Activated T-helper 1 cell treated with Interleukin-2 at 50 U/mL for 16 hours (primary cell): Measurements from ENCODE around the gene FCSK.
"Not testable (repeated sequence)": the region's sequence is repeated elsewhere in the genome, so short reads cannot be mapped to it uniquely, and the experiment has no call there.

Experiments used
- DNase-seq: peaks from one replicate; pipeline ENCODE4 v3.0.0-alpha.2; 2020; ENCODE audit warnings: low read depth

The FCSK gene

GRCh38 chr16:70454222-70455034, at the start of gene FCSK:
Gene FCSK (plus strand): TSS chr16:70454595. CDS start chr16:70463191, 8,596 bp downstream.
- DNase-seq, result peak; percentile 44

DNA sequence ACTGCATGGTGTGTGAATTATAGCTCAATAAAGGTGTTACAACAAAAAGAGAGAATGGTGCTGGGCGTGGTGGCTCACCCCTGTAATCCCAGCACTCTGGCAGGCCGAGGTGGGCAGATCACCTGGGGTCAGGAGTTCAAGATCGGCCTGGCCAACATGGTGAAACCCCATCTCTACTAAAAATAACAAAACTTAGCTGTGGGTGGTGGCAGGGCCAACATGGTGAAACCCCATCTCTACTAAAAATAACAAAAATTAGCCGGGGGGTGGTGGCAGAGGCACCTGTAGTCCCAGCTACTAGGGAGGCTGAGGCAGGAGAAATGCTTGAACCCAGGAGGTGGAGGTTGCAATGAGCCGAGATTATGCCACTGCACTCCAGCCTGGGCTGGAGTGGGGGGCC, 48.3 kb upstream of the FCSK start:
- DNase-seq, result not testable (repeated sequence)

- no peak for DNase-seq
Observed at GRCh38 chr16:70407811-70408274, 46.6 kb upstream of the FCSK start.

GRCh38 chr16:70410734-70411133, 43.7 kb upstream of the FCSK start:
- no peak for DNase-seq

DNA sequence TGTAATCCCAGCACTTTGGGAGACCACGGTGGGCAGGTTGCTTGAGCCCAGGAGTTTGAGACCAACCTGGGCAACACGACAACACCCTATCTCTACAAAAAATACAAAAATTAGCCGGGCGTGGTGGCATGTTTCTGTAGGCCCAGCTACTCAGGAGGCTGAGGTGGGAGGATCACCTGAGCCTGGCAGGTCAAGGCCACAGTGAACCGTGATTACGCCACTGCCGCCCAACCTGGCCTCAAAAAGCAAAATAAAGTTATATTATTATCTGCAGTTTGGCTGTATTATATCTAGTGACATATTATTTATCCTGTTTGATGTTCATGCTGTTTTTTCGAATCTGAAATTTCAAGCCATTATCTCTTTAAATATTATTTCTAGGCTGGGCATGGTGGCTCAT, 42.0 kb upstream of the FCSK start:
- no peak for DNase-seq

DNA sequence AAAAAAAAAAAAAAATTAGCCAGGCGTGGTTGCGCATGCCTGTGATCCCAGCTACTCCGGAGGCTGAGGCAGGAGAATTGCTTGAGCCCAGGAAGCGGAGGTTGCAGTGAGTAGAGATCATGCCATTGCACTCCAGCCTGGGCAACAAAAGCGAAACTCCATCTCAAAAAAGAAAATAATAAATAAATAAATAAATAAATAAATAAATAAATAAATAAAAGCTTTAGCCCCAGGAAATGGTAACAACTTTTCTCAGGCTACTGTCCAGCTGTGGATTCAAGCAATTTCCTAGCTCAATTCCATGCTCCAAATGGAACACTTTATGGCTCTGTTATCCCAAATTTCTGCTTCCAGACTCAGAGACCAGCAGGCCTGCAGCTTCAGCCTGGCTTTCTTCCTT, 40.8 kb upstream of the FCSK start:
- DNase-seq, result not testable (repeated sequence)

GRCh38 chr16:70416748-70417616, 37.4 kb upstream of the FCSK start:
- no peak for DNase-seq

DNA sequence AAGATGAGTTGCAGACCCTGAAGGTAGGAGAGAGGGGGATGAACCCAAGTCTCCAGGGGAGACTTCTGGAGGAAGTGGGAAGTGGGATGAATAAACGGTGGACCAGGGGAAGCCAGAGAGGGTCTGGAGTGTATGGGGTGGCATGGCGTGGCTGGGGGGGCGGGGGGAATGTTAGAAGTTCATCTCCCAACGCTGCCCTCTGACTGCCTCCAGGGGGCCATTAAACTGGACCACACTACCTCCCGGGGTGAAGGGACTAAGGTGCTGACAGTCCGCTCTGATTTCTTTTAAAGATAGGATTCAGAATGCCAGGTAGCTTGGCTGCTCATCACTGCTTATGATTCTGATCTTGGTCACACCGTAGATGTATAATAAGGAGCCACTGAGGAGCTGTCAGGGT, 36.7 kb upstream of the FCSK start:
- DNase-seq, result no peak

DNA sequence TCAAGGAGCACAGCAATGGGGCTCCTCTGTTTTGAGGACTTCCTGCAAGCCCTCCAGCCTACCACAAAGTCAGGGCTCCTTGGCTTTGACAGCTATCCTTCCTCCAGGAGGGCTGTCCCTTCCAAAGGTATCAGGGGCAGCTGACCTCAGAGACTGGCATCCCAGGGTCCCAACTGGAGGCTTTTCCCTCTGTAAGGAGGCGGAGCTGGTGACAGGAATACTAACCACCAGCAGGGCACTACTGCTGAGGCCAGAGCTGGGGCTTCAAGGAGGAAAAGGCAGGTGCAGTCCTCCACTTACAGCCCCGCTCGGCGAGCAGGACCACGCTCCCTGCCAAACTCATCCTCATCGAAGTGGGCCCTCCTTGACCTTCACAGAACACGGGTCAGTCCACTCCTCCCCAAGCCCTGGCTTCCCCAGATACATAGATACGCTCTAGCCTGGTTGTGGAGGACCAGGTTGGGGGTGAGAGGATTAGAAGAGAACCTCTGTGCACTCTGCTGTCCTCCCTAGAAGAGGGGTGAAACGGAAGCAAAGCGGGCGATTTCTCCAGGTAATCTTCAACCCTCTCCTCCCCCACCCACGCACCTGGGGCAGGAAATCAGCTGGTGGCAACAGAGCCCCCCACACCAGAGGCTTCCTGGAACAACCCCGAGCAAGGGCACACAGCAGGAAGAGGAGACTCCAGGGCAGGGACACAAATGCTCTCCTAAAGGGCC, 36.0 kb upstream of the FCSK start:
- no peak for DNase-seq

- DNase-seq, result no peak
Observed at GRCh38 chr16:70418993-70419318, 35.4 kb upstream of the FCSK start.

DNA sequence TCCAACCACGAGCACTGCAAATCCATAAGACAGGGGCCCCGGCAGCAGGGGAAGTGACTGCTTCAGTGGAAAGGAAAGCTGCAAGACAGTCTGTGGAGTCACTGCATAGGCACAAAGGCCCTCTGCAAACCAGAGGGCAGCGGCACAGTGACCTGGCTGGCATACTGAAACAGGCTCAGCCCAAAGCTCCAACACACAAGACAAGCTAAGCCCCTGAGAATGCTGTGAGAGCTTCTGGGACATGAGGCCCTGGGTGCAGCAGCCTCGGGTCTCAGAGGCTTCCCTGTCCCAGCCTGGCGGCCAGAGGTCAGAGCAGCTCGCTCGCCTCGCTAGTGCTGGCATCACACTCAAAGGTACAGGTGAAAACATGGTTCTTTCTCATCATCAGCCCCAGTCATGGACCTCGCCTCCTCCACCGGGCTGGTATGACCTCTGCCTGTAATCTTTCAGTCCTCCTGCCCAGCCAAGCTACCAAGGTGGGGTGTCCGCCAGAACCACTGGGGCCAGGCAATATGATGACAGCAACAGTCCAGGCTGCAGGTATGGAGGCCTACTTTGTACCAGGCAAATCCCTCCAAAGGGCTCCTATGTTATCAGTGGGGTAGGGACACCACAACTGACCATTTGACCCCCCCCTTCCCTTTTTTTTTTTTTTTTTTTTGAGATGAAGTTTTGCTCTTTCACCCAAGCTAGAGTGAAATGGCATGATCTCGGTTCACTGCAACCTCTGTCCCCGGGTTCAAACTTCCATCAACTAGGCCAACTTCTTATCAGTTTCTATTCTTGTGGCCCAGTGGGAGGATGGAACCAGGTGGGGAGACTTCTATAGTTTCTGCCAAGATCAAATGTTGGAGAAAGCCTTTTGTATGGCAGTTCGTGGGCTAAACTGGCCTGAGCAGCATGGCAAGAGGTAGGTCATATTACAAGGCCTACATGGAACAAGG, 34.7 kb upstream of the FCSK start:
- no peak for DNase-seq

DNA sequence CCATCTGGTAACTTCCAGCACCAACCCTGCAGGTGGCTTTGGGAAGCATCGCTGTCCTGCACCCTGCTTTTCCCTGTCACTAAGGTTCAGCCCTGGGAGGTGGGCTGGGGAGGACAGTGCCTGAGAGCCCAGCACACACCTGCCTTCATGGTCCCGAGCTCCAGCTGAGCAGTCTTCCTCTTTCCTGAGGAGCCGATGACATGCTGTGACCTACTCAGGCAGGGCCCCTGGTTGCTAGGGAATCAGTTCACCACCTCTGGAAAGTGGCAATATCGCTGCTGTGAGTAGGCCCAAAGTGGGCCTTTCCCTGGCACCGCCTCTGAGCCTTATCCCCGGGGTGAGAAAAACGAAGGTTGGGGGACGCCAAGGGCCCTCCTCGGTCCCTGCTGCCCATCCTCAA, 33.4 kb upstream of the FCSK start:
- DNase-seq, result no peak

- DNase-seq, result no peak
Observed at GRCh38 chr16:70421473-70422311, 32.7 kb upstream of the FCSK start.

- no peak for DNase-seq
Observed at GRCh38 chr16:70422543-70422942, 31.9 kb upstream of the FCSK start.

DNA sequence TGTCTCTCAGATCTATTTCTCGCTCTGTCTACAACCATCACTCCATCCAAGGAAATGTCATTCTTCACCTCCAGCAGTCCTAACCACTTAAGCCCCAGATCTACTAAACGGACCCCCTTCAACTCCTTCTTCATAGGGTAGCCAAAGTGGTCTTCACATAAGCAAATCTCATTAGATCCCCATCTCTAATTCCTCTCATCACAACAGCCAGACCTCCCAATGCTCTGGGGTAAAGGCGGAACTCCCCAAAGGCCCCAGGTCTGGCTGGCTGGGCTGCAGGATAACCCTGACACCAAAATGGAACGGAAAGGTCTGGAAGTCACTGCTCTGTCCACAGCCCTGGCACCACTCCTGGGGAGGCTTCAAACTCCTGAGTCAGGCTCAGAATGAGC, 26.6 kb upstream of the FCSK start:
- DNase-seq, result no peak

GRCh38 chr16:70428178-70428998, 26.0 kb upstream of the FCSK start:
- DNase-seq, result no peak

GRCh38 chr16:70429888-70430666, 24.3 kb upstream of the FCSK start:
- no peak for DNase-seq

DNA sequence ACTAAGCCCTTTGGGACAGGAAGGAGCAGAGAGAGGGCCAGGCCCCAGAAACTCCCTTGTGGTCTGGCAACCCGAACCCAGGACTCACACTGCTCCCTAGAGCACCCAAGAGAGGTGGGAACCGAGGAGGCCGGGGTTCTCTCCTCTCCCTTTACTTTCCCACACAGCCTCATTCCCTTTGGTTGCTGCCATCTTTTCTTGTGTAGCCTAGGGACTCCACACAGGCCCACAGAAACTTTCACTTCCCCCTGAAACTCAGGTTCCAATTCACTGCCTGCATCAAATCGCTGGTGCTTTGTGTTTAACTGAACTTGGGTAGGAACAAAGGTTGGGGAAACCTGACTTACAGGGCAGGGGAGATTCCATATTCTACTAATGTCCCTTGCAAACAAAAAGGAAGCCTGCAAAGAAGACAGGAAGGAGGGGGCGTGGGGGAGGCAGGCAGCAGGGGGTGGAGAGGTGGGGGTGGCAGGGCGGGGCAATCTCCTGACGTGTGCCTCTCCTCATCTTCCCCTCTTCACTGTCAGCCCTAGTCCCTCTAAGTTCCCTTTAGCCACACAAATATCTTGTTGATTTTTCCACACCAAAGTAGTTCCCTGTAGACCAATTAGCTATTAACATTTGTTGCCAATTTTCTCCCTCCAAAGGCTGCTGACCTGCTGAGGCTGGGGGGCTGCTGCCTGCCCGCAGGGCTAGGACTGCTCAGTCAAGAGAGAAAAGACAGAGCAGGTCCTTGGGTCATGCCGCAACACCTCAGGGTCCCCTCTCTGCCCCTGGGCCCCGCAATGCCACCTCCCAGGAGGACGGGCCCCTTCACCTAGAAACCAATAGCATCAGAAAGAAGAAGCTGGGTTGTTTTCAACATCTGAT, 23.5 kb upstream of the FCSK start:
- DNase-seq, result peak; percentile 27
